Fibroblast of pulmonary artery (primary cell): ENCODE results near the gene PARL.

ENCODE experiments used
- DNase-seq: peaks from one replicate; pipeline ENCODE4 v3.0.0-alpha.2; 2010; ENCODE audit warnings: low read depth
- H3K4me3 ChIP-seq: replicated peaks from 2 replicates; pipeline ENCODE4 v1.5.1; 2011; ENCODE audit warnings: low read depth, mild to moderate bottlenecking, control low read depth, low read length, moderate library complexity
- TF ChIP-seq, protein P1 (sequence below): IDR thresholded peaks from 2 replicates; pipeline ENCODE4 v1.5.1; 2011; ENCODE audit warnings: mild to moderate bottlenecking, control low read depth, low read length, inconsistent platforms; ENCODE audit errors: missing control alignments

PARL gene

DNA sequence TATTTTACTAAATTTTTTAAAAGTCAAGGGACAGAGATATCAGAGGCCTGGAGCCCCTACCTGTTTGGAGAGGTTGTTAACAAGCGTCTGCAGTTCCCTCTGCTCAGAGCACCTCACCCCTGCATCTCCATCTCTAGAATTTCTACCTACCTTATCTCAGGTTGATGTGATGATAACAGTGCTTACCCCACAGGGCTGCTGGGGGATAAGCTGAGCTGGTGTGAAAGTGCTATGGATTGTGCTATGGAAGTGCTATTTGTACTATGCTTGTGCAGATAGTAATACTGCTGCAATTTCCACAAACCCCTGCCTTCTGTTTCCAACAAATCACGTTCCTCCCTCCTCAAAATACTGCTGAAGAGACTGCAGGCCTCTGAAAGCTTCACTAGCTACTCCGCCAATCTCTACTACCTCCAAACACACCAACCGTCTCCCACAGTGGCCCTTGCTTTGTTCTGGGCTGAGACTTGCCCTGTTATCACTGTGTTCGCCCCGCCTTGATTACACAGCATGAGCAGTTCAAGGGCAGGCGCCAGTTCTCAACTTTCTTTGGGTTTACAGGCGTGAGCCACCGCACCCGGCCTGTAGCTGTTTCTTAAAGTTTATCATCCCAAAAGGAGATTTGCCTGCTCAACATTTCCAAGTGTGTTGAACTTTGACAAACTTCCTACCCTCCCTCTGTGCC, 28.4 kb upstream of the PARL start:
- DNase-seq = no peak
- TF ChIP-seq, protein P1, sequence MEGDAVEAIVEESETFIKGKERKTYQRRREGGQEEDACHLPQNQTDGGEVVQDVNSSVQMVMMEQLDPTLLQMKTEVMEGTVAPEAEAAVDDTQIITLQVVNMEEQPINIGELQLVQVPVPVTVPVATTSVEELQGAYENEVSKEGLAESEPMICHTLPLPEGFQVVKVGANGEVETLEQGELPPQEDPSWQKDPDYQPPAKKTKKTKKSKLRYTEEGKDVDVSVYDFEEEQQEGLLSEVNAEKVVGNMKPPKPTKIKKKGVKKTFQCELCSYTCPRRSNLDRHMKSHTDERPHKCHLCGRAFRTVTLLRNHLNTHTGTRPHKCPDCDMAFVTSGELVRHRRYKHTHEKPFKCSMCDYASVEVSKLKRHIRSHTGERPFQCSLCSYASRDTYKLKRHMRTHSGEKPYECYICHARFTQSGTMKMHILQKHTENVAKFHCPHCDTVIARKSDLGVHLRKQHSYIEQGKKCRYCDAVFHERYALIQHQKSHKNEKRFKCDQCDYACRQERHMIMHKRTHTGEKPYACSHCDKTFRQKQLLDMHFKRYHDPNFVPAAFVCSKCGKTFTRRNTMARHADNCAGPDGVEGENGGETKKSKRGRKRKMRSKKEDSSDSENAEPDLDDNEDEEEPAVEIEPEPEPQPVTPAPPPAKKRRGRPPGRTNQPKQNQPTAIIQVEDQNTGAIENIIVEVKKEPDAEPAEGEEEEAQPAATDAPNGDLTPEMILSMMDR = no peak
- H3K4me3 ChIP-seq = no peak overlapping the region

GRCh38 chr3:183911763-183912506, 27.3 kb upstream of the PARL start:
- no peak overlapping the region for H3K4me3 ChIP-seq
- TF ChIP-seq, protein P1 = no peak
- peak; percentile 29 for DNase-seq

DNA sequence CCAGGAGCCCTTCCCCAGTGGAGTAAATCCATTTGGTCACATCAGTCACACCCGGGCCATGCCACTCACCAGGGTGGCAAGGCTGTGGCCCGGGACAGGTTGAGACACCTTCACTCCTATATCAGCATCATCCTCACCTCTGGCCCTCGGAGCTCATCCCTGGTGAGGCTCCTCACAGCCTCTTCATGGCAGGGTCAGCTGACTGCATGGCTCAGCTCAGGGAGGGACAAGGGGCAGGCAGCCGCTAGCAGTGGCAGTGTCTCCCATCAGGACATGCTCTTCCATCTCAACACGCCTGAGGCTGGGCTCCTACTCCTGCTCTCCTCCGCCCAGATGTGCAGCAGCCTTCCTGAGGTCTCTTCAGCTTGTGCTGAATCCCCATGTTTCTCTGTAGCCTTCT, 26.4 kb upstream of the PARL start:
- no peak overlapping the region for H3K4me3 ChIP-seq
- TF ChIP-seq, protein P1 = no peak
- DNase-seq = no peak

- no peak for DNase-seq
- no peak overlapping the region for H3K4me3 ChIP-seq
- TF ChIP-seq, protein P1 = no peak
Measured at GRCh38 chr3:183909030-183909600, 24.4 kb upstream of the PARL start.

- no peak overlapping the region for H3K4me3 ChIP-seq
- DNase-seq = no peak
- TF ChIP-seq, protein P1 = no peak
Measured at GRCh38 chr3:183907911-183908331, 23.2 kb upstream of the PARL start.

DNA sequence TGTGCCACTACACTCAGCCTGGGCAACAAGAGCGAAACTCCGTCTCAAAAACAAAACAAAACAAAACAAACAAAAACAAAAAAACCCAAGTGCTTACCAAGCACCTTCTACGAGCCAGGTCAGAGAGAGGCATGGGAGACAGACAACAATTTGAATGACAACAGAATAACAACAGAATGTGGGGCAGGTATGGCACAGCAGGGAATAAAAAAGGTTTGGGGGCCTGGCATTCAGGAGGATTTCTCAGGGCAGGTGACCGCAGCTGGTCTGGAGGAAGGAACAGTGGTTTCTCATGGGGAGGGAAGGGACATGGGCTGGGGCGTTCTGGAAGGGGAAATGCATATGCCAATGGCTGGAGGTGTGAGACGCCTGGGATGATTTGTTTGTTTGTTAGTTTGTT, 22.5 kb upstream of the PARL start:
- no peak for DNase-seq
- no peak overlapping the region for H3K4me3 ChIP-seq
- TF ChIP-seq, protein P1 = no peak
